HG03575 (cell line): ENCODE measurements around the gene RPS19.
"Not testable (repeated sequence)": the region's sequence is repeated elsewhere in the genome, so short reads cannot be mapped to it uniquely, and the experiment has no call there.

ENCODE experiments used
- ATAC-seq: cut with Tn5 transposase; IDR thresholded peaks from one replicate; pipeline ENCODE4 v1.9.1; 2021; ENCODE audit not compliant: unreplicated experiment, insufficient number of reproducible peaks, low FRiP score; ENCODE audit errors: extremely low read depth

The RPS19 gene

GRCh38 chr19:41910240-41910991, 50.4 kb downstream of the RPS19 start:
- no peak for ATAC-seq

GRCh38 chr19:41910992-41911888, 51.2 kb downstream of the RPS19 start:
- no peak for ATAC-seq

GRCh38 chr19:41911889-41912731, 52.1 kb downstream of the RPS19 start:
- no peak for ATAC-seq

- ATAC-seq, result no peak
Observed at GRCh38 chr19:41912899-41913537, 53.0 kb downstream of the RPS19 start.

GRCh38 chr19:41913538-41914423, 53.7 kb downstream of the RPS19 start:
- no peak for ATAC-seq

- not testable (repeated sequence) for ATAC-seq
Observed at GRCh38 chr19:41914424-41914834, 54.4 kb downstream of the RPS19 start.

GRCh38 chr19:41915021-41915775, 55.1 kb downstream of the RPS19 start:
- ATAC-seq, result no peak

GRCh38 chr19:41915776-41916414, 55.8 kb downstream of the RPS19 start:
- no peak for ATAC-seq

GRCh38 chr19:41917676-41918075, 57.6 kb downstream of the RPS19 start:
- ATAC-seq, result no peak

GRCh38 chr19:41918095-41918494, 58.0 kb downstream of the RPS19 start:
- no peak for ATAC-seq

GRCh38 chr19:41918653-41919244, 58.7 kb downstream of the RPS19 start:
- no peak for ATAC-seq

- no peak for ATAC-seq
Observed at GRCh38 chr19:41919948-41920712, 60.1 kb downstream of the RPS19 start.

- no peak for ATAC-seq
Observed at GRCh38 chr19:41920882-41921576, 61.0 kb downstream of the RPS19 start.

- ATAC-seq, result no peak
Observed at GRCh38 chr19:41921577-41922576, 61.8 kb downstream of the RPS19 start.
